WI38 (cell line): ENCODE measurements around the gene SNRPD3.
A peak's percentile ranks its signal among the peaks of the same experiment; 100 is the strongest.

Source experiments
- H3K4me3 ChIP-seq: 2 replicates; pipeline ENCODE4 v1.5.1; 2011; ENCODE audit warnings: low read depth, mild to moderate bottlenecking, control low read depth, low read length
- CTCF ChIP-seq: IDR thresholded peaks from 2 replicates; pipeline ENCODE4 v1.5.1; 2012; ENCODE audit warnings: low read depth, mild to moderate bottlenecking, control low read depth, low read length

The SNRPD3 gene

GRCh38 chr22:24514241-24515026 is 41.4 kb upstream of the SNRPD3 start:
- no peak overlapping the region for H3K4me3 ChIP-seq
- no peak for TF ChIP-seq CTCF

GRCh38 chr22:24515027-24515338 is 40.8 kb upstream of the SNRPD3 start:
- H3K4me3 ChIP-seq, result no peak overlapping the region
- TF ChIP-seq CTCF, result no peak

GRCh38 chr22:24516301-24516737 is 39.5 kb upstream of the SNRPD3 start:
- no peak for TF ChIP-seq CTCF
- peak overlapping the region; percentile 20; the same call in 1 of the 2 replicates for H3K4me3 ChIP-seq

GRCh38 chr22:24517446-24517845 is 38.4 kb upstream of the SNRPD3 start:
- no peak overlapping the region for H3K4me3 ChIP-seq
- no peak for TF ChIP-seq CTCF

- no peak for TF ChIP-seq CTCF
- no peak overlapping the region for H3K4me3 ChIP-seq
Observed at GRCh38 chr22:24518228-24518627, 37.6 kb upstream of the SNRPD3 start.

- TF ChIP-seq CTCF, result no peak
Observed at GRCh38 chr22:24518771-24519485, 36.9 kb upstream of the SNRPD3 start.

GRCh38 chr22:24519496-24519895 is 36.3 kb upstream of the SNRPD3 start:
- TF ChIP-seq CTCF, result no peak
- H3K4me3 ChIP-seq, result no peak overlapping the region

More at GRCh38 chr22:24518771-24519485, 36.9 kb upstream of the SNRPD3 start:
- H3K4me3 ChIP-seq, result no peak overlapping the region
